ENCODE measurements around the gene SMIM14. TPM values are rescaled to one million over a fixed set of nuclear protein-coding genes. Genes with fewer than 3 reads are reported as not detected.

The SMIM14 gene
- total and polyA plus RNA-seq, 9 of the 15 experiments (the other 6 are each of a cell fraction or from before 2014, with no cell fraction given), result 0.98 to 3.7 (median 2.2) TPM

GRCh38 chr4:39565878-39566600, 72.6 kb downstream of the SMIM14 start:
- no TSS peak for BruUV-seq (replicated peaks)
- no peak for TF ChIP-seq SMAD4 (CRISPR knock-in tag; conservative IDR thresholded peaks at IDR 0.05)
- peak; percentile 33; the same call in 1 of the 2 replicates for TF ChIP-seq JUND (IDR thresholded peaks at IDR 0.05; ENCODE audit: borderline replicate concordance, low read depth, low read length)
- no peak for TF ChIP-seq JUND (tag; IDR thresholded peaks at IDR 0.05; ENCODE audit: borderline replicate concordance, low read depth, low read length)
- TF ChIP-seq TFAP4 (CRISPR knock-in tag; IDR thresholded peaks at IDR 0.05; ENCODE audit: borderline replicate concordance), result no peak
- TF ChIP-seq FOSL1 (tag; conservative IDR thresholded peaks at IDR 0.05), result peak; percentile 35; the same call in 1 of the 2 replicates
- no peak for TF ChIP-seq E2F8 (IDR thresholded peaks at IDR 0.05; ENCODE audit: low read depth, partially characterized antibody)
- TF ChIP-seq KLF13 (tag; IDR thresholded peaks at IDR 0.05; ENCODE audit: borderline replicate concordance, low read depth), result no peak
- no peak for TF ChIP-seq DIDO1 (tag; IDR thresholded peaks at IDR 0.05; ENCODE audit: low read depth)
- no peak for TF ChIP-seq MAZ (CRISPR knock-in tag; conservative IDR thresholded peaks at IDR 0.05 in 1 of 2, IDR thresholded peaks at IDR 0.05 in 1 of 2)
- peak; percentile 59; the same call in 1 of the 2 replicates for TF ChIP-seq JUN (IDR thresholded peaks at IDR 0.05; ENCODE audit: borderline replicate concordance, low read depth, low read length)
- TF ChIP-seq JUN (CRISPR knock-in tag; IDR thresholded peaks at IDR 0.05; ENCODE audit: borderline replicate concordance), result no peak
- TF ChIP-seq ATF3 (IDR thresholded peaks at IDR 0.05), result peak; percentile 84
- no peak for TF ChIP-seq ATF3 (CRISPR knock-in tag; conservative IDR thresholded peaks at IDR 0.05)
- no peak for TF ChIP-seq MED1 (CRISPR knock-in tag; IDR thresholded peaks at IDR 0.05; ENCODE audit: borderline replicate concordance)
- peak; percentile 40 for TF ChIP-seq ZFP36 (IDR thresholded peaks at IDR 0.05; ENCODE audit: low read depth, low read length, partially characterized antibody)
- Histone ChIP-seq H3K9me3 (replicated peaks; ENCODE audit: control insufficient read depth, insufficient read depth, low read depth, low read length) (no peaks in the 10 kb centered on the region), H3K4me2 (ENCODE audit: insufficient read depth, low read length) (no peak overlapping the region), H3K27ac (ENCODE audit: extremely low read depth, low read depth, low read length) (no peak overlapping the region), H4K20me1 (replicated peaks; ENCODE audit: control insufficient read depth, insufficient read depth, low read length) (no peaks in the 10 kb centered on the region), H3K9me1 (ENCODE audit: control insufficient read depth, insufficient read depth, low read length) (no peaks in the 10 kb centered on the region), H3K4me3 (no peak overlapping the region), H3K36me3 (ENCODE audit: control insufficient read depth, insufficient read depth, low read length) (no peaks in the 10 kb centered on the region), H3K4me1 (replicated peaks in 1 of 2; ENCODE audit: control insufficient read depth in 2 of 2, insufficient read depth in 2 of 2, low read length in 2 of 2) (no peaks in the 10 kb centered on the region; a peak in 1 of 5 replicates), H3K79me2 (ENCODE audit: control insufficient read depth, insufficient read depth, low read length) (no peaks in the 10 kb centered on the region), H3K9ac (ENCODE audit: insufficient read depth in 1 of 2, low read depth in 2 of 2, low read length in 2 of 2) (no peak overlapping the region), H3K27me3 (ENCODE audit: control insufficient read depth in 2 of 2, insufficient read depth in 2 of 2, low read length in 2 of 2) (peaks cover 0 to 8% of the 10 kb centered on the region in 2 experiments; a peak in 2 of 5 replicates), H2AFZ (ENCODE audit: low read depth, low read length) (no peak overlapping the region)
- intact Hi-C loops (cut with micrococcal nuclease), result no loop called here
- 75% methylated on average over 6 of the region's 6 CpGs for WGBS (ENCODE audit: insufficient coverage, low coverage, missing lambda C conversion rate)
- POLR2A ChIA-PET, result no interaction called here
- CTCF ChIA-PET (ENCODE audit: low intra/inter-chr PET ratio), result no interaction called here
- FAIRE-seq (no peak), DNase-seq (ENCODE audit: extremely low read depth in 1 of 4, low spot score in 3 of 4) (no peak), ATAC-seq (no peak)
- in situ Hi-C loops (cut with MboI), result no loop called here

Measured in K562 (cell line).